DMS153 treated with DMSO at 0.1 percent for 48 hours (cell line): Measurements from ENCODE around the gene ART5.
"Not testable (repeated sequence)": the region's sequence is repeated elsewhere in the genome, so short reads cannot be mapped to it uniquely, and the experiment has no call there.

Experiments
- DNase-seq: peaks from one replicate; lab custom pipeline; 2025; ENCODE audit not compliant: unreplicated experiment; lab: John Stamatoyannopoulos, UW

The ART5 gene

DNA sequence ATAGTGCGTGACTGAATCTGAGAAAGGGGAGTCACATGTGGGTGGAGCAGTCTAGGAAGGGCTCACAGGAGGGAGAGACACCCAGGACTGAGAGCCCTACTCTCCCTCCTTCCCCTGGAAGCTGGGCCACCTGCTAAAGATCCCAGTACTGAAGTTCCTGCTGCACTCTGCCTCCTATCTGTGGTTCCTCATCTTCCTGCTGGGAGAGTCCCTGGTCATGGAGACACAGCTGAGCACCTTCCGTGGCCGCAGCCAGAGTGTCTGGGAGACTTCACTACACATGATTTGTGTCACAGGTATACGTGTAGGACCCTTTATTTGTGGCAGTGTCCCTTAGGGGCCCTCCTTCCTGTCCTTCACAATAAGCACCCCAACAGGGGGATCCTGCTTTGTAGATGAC is 19.3 kb downstream of the ART5 start:
- no peak for DNase-seq

DNA sequence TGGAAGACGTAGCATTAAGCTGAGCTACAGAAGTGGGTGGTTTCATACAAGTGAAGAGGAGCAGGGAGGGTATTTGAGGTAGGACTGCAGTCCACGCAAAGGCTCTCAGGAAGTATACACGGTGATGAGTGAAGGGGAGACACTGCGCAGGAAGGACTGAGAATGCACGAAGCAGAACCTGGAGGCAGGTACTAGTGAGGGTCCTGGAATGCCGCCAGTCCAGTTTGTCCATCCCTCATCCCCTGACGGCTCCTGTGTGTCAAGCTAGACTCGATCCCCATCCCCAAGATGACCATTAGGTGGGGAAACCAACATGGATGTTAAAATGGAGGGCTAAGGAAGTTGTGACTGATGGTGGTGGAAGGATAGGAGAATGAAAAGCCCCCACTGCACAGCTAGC is 23.8 kb downstream of the ART5 start:
- DNase-seq = no peak

DNA sequence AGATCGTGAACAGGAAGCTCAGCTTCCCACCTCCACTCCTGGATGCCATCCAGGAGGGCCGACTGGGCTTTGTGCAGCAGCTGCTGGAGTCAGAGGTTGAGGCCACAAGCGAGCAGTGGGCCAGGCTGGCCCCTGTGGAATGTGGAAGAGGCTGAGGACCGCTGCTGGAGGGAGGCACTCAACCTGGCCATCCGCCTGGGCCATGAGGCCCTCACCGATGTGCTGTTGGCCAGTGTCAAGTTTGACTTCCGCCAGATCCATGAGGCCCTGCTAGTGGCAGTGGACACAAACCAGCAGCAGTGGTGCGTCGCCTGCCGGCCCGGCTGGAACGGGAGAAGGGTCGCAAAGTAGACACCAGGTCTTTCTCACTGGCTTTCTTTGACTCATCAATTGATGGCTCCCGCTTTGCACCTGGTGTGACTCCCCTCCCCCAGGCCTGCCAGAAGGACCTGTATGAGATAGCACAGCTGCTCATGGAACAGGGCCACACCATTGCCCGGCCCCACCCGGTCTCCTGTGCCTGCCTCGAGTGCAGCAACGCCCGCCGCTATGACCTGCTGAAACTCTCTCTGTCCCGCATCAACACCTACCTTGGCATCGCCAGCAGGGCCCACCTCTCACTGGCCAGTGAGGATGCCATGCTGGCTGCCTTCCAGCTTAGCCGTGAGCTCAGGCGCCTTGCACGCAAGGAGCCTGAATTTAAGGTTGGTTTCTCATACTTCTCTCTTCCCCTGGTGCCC is 24.9 kb downstream of the ART5 start:
- DNase-seq = no peak

DNA sequence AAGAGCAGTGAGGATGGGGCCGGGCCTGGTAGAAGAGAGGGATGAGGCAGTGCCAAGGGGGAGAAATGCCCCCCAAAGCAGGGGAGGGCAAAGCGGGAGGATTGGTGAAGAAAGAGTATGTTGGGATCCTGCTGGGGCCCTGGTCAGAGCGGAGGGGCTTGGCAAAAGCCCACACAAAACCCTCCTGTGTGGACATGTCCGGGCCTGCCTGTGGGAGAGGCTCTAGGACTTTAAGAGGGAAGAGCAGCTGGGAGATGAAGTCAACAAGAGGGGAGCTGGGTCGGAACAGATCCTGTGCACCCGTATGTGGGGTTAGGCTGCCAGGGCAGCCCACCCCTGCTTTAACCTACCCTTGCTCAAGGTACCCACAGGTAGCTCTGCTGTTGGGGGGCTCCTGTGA is 25.8 kb downstream of the ART5 start:
- DNase-seq = no peak

DNA sequence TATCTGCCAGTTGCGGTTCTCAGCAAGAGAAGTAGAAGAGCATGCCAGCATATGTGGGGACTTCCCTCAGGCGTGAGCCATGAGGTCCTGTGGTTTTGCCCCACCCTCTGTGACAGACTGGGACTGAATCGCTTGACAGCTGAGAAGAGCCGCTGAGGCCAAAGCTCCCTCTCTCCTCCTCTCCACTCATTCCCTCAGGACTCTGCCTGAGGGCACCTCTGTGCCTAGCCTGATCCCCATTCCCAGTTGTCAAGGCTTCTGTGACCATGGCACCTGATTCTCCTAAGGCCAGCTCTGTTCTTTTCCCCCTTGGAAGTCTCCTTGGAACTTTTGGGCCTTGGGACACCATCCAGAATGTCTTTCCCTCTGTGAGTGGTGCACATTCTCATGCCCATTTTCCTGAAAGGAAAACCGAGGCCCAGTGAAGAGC is 27.0 kb downstream of the ART5 start:
- DNase-seq = no peak

DNA sequence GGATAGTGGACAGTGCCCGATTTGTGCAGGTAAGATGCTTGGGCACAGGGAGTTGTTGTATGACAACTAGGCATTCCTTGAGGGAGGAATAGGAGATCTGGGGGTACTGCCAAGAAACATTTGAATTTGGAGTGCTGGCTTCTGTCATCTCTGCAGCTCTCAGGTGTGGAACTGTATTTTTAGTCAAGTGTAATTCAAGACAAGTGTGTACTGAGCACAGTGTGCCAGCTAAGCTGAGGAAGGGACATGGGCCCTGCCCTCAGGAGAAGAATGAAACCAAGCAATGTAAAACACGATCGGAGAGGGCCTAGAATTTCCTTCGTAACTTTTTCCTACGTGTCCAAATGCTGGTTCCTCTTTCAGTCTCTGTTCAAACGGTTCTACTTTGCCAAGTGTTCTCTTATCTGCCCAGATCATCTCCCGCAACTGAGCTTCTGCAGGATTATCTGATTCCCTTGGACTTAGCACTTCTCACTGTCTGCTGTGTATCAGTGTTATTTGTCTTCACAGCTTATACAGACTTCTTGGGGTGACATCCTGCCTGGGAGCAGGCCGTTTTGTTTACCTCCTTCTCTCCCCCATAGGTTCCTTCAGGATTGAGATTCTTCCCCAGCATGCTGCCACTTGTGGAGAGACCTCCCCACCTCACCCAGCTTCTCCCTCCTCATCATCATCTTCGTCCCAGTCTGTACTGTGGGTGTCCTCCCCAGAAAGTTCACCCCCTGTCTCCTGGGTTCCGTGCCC is 27.6 kb downstream of the ART5 start:
- DNase-seq = no peak

DNA sequence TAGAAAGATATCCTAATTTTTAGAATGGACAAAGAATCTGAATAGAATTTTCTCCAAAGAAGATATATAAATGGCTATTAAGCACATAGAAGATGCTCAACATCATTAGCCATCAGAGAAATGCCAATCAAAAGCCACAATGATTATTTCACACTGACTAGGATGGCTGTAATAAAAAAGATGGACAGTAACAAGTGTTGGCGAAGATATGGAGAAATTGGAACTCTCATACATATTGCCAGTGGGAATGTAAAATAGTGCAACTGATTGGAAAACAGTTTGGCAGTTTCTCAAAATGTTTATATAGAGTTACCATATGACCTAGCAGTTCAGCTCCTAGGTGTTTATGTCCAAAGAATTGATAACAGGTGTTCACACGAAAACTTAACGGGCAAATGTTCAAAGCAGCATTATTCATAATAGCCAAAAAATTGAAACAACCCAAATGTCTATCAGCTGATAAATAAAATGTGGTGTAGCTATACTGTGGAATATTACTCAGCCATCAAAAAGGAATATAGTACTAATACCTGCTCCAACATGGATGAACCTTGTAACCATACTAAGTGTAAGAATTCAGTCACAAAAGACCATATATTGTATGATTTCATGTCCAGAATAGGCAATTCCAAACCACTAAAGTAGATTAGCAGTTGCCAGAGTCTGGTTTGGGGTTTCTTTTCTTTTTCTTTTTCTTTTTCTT is 29.7 kb downstream of the ART5 start:
- no peak for DNase-seq

DNA sequence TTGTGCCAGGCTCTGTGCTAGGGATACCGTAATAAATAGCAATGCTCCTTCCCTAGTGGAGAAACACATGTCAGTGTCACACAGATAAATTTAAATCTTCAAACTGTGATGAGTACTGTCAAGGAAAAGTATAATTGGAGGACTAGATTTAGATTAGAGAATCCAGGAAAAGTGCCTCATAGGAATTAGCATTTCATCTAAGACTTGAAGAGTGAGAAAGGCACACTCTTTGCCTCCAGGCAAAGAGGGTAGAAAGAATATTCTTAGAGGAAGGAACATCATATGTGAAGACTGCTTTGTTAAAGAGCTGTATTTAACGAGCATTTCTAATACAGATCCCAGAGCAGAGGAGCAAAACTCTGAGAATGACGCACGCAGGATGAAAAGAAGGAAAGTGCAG is 30.9 kb downstream of the ART5 start:
- no peak for DNase-seq

DNA sequence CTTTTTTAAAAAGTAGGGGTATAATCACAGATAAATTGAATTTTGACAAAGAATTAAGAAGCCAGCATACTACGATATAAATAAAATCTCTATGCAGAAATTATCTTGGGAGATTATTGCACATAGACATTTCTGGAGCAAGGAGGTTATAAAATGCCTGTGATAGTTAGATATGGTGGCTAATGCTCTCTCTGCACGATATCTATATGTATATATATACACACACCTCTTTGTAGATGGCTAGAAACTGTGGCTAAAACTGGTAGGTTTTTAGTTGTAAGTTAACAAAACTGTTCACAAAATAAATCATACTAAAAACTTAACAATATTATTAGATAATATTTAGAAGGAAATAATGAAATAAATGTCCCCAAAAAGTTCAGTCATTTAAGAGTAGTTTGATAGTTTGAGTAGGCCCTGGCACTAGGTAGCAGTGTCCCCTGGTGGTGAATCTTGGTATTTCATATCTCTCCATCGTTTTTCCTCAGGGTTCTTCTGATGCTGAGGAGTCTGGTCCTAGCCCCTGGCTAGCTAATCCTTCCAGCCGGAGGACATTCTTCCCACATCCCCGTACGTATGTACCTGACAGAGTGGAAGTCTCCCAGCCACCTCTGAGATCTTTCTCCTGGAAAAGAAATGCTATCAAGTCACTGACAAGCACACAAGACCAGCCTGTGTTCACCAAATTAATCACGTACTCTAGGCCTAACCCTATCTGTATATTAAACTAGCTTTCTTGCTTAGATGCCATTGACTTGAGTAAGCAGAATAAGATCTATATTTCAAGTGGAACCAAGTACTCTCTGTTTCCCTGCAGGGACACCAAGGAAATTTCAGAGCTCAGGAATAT is 32.2 kb downstream of the ART5 start:
- peak; percentile 7 for DNase-seq

DNA sequence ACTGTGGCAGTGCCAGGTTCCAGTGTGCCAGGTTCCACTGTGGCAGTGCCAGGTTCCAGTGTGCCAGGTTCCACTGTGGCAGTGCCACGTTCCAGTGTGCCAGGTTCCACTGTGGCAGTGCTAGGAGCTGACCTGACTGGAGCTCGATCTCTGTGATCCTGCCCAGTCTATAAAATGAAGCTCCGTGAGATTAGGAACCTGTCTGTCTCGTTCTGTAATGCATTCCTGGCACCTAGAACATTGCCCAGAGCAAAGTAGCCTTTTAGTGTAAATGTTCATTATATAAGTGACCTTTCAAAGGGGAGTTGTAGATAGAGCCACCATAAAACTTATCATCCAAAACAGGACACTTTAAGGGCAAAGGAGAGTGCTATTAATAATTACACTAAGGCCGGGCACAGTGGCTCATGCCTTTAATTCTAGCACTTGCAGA is 36.0 kb downstream of the ART5 start:
- DNase-seq = no peak

DNA sequence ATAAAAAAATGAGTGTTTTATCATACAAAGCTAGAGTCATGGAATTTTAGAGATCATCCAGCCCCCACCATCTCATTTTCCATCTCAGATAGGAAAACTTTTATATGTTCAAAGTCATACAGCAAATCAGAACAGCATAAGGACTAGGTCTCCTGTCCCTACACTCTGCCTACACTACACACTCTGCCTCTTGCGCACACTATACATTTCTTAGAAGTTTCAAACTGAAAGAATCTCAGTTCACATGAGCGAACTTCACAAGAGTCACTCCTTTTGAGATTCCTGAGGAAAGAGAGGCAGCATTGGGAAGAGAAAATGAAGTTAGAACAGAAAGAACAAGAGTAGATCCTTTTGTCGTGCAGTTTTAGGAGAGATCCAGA is 36.5 kb downstream of the ART5 start:
- DNase-seq = no peak

DNA sequence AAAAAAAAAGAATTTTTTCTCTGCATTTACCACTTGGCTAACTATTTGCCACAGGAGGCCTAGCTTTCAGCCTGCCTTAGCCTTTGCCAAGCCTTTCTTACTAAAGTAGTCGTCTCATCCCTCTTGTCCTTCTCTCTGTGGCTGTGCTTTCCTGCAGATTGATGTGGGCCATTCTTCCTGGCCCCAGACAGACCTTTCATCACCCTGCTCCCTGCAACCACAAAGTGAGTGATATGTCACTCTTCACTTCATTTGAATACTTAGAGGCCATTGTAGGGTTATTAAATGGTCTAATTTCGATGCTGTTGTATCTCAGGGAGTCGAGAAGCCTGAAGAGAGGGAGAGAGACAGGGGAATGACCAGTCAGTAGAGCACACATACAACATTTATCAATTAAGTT is 37.6 kb downstream of the ART5 start:
- no peak for DNase-seq

DNA sequence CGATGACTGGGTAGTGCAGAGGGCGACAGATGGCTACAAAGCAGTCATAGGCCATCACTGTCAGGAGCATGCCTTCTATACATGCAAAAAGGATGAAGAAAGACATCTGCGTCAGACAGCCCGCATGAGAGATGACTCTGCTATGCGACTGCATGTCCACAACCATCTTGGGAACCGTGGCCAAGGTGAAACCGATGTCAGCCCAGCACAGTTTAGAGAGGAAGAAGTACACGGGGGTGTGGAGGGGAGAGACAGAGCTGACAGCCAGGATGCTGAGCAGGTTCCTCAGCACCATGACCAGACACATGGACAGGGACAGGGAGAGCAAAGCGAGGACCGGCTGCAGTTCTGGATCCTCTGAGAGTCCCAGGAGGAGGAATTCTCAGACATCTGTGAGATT is 41.6 kb downstream of the ART5 start:
- DNase-seq = not testable (repeated sequence)

DNA sequence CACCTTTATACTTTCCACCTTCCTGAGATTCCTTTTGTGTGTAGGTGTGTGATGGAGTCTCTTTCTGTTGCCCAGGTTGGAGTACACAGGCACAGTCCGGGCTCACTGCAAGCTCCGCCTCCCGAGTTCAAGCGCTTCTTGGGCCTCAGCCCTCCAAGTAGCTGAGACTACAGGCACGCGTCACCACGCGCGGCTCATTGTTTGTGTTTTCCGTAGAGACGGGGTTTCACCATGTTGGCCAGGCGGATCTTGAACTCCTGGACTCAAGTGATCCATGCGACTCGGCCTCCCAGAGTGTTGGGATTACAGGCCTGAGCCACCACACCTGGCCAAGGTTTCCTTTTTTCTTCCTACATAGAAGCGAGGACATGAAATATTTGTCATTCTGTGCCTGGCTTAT is 44.0 kb downstream of the ART5 start:
- DNase-seq = not testable (repeated sequence)

DNA sequence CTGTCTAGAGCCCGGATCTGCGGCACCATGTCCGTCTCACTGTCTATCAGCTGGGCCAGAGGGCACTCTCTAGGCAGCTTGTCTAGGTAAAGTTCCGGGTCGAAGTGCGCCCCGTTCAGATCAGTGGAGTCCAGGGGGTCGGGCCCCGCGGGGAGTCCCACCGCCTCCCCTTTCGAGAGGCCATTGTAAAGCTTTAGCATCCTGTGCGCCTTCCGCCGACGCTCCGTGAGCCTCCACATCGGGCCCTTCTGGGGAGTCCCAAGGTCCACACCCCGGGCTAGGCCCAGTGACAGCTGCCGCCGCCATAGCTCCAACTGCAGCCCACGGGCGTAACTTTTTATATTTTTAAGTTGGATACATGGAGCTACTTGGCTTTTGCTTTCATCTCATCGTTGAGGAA is 50.5 kb downstream of the ART5 start:
- DNase-seq = not testable (repeated sequence)

DNA sequence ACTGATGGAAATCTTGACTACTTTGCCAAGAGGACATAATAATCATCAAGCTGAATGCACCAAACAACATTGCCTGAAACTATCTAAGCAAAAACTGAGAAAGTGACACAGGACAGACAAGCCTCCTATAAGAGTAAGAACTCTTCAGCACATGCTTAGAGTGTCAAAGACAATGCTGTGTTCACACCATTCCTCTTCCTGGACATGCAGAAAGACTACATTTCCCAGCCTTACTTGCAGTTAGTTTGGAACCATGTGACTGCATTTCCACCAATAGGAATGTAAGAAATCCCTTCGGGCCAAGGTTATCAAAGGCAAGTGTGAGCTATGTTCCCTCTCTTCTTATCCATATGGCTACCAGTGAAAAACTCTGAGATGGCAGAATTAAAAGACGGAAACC is 51.6 kb downstream of the ART5 start:
- DNase-seq = not testable (repeated sequence)

DNA sequence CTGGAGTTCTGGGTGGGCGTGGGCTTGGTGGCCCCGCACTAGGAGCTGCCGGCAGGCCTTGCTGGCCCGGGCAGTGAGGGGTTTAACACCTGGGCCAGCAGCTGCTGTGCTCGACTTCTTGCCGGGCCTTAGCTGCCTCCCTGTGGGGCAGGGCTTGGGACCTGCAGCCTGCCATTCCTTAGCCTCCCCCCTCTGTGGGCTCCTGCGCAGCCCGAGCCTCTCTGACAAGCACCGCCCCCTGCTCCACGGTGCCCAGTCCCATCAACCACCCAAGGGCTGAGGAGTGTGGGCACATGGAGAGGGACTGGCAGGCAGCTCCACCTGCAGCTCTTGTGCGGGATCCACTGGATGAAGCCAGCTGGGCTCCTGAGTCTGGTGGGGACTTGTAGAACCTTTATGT is 53.0 kb downstream of the ART5 start:
- DNase-seq = not testable (repeated sequence)
